Panc1 (cell line): ENCODE measurements around the gene PTPRF. TPM values are rescaled to one million over a fixed set of nuclear protein-coding genes. Genes with fewer than 3 reads are reported as not detected.

Source experiments
- ATAC-seq: fragments of 200-7000 bp; cut with Tn5 transposase; 2 replicates; pipeline ENCODE4 v1.9.1; 2020; ENCODE audit warnings: mild to moderate bottlenecking, moderate library complexity
- BruUV-seq: library from RNA; stranded (reverse); fragments of 400-500 nt; replicated peaks from 2 replicates; lab custom pipeline; 2021; lab: Mats Ljungman, UMichigan
- CTCF ChIA-PET: fragments of 300-600 bp; sonication (Branson Sonifier 250); formaldehyde crosslinking; loops from one replicate; lab custom pipeline; 2022; ENCODE audit warnings: antibody characterized with exemption; lab: Charles Lee
- POLR2A ChIA-PET: fragments of 300-600 bp; sonication (Branson Sonifier 250); formaldehyde crosslinking; loops from one replicate; lab custom pipeline; 2022; ENCODE audit warnings: antibody characterized with exemption; lab: Charles Lee
- DNase-seq: peaks from one replicate; pipeline ENCODE4 v3.0.0-alpha.2; 2010; ENCODE audit warnings: low read depth, low spot score
- H3K27ac ChIP-seq: 2 replicates; pipeline ENCODE4 v1.5.1; 2011; ENCODE audit warnings: mild to moderate bottlenecking, low read length, inconsistent platforms
- H3K27me3 ChIP-seq: fragments of 200-500 bp; sonication (Bioruptor generic); 2 replicates; pipeline ENCODE4 v1.6.0; 2014; ENCODE audit warnings: low read length, inconsistent platforms; ENCODE audit not compliant: control insufficient read depth, insufficient read depth
- H3K36me3 ChIP-seq: fragments of 200-500 bp; sonication (Bioruptor generic); 2 replicates; pipeline ENCODE4 v1.5.1; 2014; ENCODE audit warnings: inconsistent platforms, mild to moderate bottlenecking, low read length, moderate library complexity; ENCODE audit not compliant: control insufficient read depth, insufficient read depth
- H3K4me1 ChIP-seq: 2 replicates; pipeline ENCODE4 v1.5.1; 2011; ENCODE audit warnings: inconsistent platforms, mild to moderate bottlenecking, low read length, moderate library complexity; ENCODE audit not compliant: control insufficient read depth, insufficient read depth
- H3K4me3 ChIP-seq, 2 experiments: 2 replicates each; pipeline ENCODE4 v1.5.1; 2011 to 2012; ENCODE audit warnings: low read depth in 2 of 2, low read length in 2 of 2, mild to moderate bottlenecking in 2 of 2, inconsistent platforms in 1 of 2, moderate library complexity in 1 of 2
- H3K9me3 ChIP-seq: fragments of 200-500 bp; sonication (Bioruptor generic); 2 replicates; pipeline ENCODE4 v1.5.1; 2014; ENCODE audit warnings: low read depth, mild to moderate bottlenecking, inconsistent platforms, low read length, moderate library complexity; ENCODE audit not compliant: control insufficient read depth, insufficient read depth
- CTCF ChIP-seq: fragments of 450-650 bp; IDR thresholded peaks from 2 replicates; pipeline ENCODE4 v1.5.1; 2017; ENCODE audit warnings: mild to moderate bottlenecking
- POLR2AphosphoS5 ChIP-seq: IDR thresholded peaks from 2 replicates; pipeline ENCODE4 v1.6.1; 2012; ENCODE audit warnings: mild to moderate bottlenecking, low read depth, low read length, moderate library complexity
- REST ChIP-seq, 2 experiments: IDR thresholded peaks; 2 replicates each; pipeline ENCODE4 v1.6.1; 2011 to 2012; ENCODE audit warnings: low read depth in 2 of 2, control low read depth in 1 of 2, low read length in 1 of 2, mild to moderate bottlenecking in 1 of 2, moderate library complexity in 1 of 2; ENCODE audit not compliant: insufficient read depth in 1 of 2
- SIN3A ChIP-seq: IDR thresholded peaks from 2 replicates; pipeline ENCODE4 v1.6.1; 2012; ENCODE audit warnings: low read depth, mild to moderate bottlenecking, low read length, moderate library complexity, borderline replicate concordance; ENCODE audit not compliant: insufficient read depth
- TCF7L2 ChIP-seq: IDR thresholded peaks from 2 replicates; pipeline ENCODE4 v1.6.1; 2011; ENCODE audit warnings: mild to moderate bottlenecking, low read depth, low read length, inconsistent platforms
- in situ Hi-C: cut with HindIII; loops from 2 replicates; pipeline ENCODE4 v1.10.0; 2016; ENCODE audit warnings: low sequenced_read_pairs, low pct_unique_long_range_greater_than_20kb
- intact Hi-C: fragments of 100-400 bp; cut with micrococcal nuclease; formaldehyde crosslinking; loops from one replicate; pipeline ENCODE4 v1.10.0; 2022; ENCODE audit not compliant: unreplicated experiment
- total RNA-seq: library from RNA; stranded (reverse); gene quantifications from one replicate; pipeline ENCODE4 v1.2.1, GENCODE V29; 2021; ENCODE audit not compliant: unreplicated experiment

Gene PTPRF
- total RNA-seq, 1 experiment from 2014 or later = 77.5 TPM

DNA sequence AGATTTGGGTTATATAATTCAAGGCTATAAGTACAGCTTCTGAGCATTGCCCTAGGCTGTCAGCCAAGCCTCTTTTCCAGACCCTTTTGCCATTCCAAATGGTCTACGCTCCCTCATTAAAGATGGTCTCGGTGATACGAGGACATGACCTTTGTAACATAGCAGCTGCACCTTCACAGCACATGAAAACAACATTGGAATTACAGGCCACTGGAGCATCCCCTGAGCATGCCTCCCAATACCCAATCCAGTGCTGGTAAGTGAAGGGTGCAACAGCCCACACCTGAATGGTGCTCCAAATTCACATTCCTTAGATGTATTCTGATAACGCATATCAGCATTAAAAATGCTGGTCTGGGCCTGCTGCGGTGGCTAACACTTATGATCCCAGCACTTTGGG is 20.1 kb upstream of the PTPRF start:
- POLR2A ChIA-PET = no interaction called here
- DNase-seq = no peak
- TF ChIP-seq TCF7L2 (no peak), CTCF (no peak), REST (IDR thresholded peaks at IDR 0.05; ENCODE audit: insufficient read depth in 1 of 2, low read depth in 2 of 2, low read length in 1 of 2) (no peak), POLR2AphosphoS5 (no peak), SIN3A (no peak)
- intact Hi-C loops = no loop called here
- H3K4me3 ChIP-seq = no peak overlapping the region
- BruUV-seq = no TSS peak
- H3K27ac ChIP-seq = no peak overlapping the region
- no peaks in the 10 kb centered on the region for H3K9me3 ChIP-seq
- in situ Hi-C loops = no loop called here
- H3K27me3 ChIP-seq = no peaks in the 10 kb centered on the region
- CTCF ChIA-PET = no interaction called here
- no peak for ATAC-seq
- no peaks in the 10 kb centered on the region for H3K4me1 ChIP-seq
- no peaks in the 10 kb centered on the region for H3K36me3 ChIP-seq

DNA sequence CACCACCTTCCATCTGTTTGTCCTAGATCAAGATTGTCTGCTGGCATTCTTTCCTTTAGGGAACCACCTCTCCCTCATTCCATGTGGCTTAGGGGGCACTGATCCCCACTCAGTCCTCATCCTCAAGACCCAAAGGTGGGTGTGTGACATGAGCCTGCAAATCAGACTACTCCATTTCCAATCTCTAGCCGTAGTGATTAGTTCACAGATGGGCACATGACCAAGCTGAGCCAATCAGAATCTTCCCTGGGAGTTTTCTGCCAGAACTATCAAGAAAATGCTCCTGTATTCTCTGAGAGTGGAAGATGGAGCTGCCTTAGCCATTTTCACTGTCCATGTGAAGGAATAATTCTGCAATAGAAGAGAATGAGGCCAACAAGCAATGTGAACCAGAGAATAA is 19.3 kb upstream of the PTPRF start:
- in situ Hi-C loops = no loop called here
- Histone ChIP-seq H3K4me3 (no peak overlapping the region), H3K36me3 (no peaks in the 10 kb centered on the region), H3K4me1 (no peaks in the 10 kb centered on the region), H3K27me3 (no peaks in the 10 kb centered on the region), H3K9me3 (no peaks in the 10 kb centered on the region), H3K27ac (no peak overlapping the region)
- ChIA-PET CTCF (interaction anchor here (0.6 kb wide), 1 partner anchor 61 kb away, joined by 6 read pairs; no protein-coding TSS in a partner anchor), POLR2A (interaction anchor here (0.6 to 0.7 kb wide), 2 partner anchors 92 to 121 kb away, joined by 7 to 8 read pairs; no protein-coding TSS in a partner anchor)
- intact Hi-C loops = no loop called here
- ATAC-seq (no peak), DNase-seq (no peak)
- TF ChIP-seq POLR2AphosphoS5 (no peak), CTCF (no peak), TCF7L2 (no peak), SIN3A (no peak), REST (IDR thresholded peaks at IDR 0.05; ENCODE audit: insufficient read depth in 1 of 2, low read depth in 2 of 2, low read length in 1 of 2) (no peak)
- BruUV-seq = no TSS peak
